IMR-90 (cell line): ENCODE results near the gene ACTG2. TPM values are rescaled to one million over a fixed set of nuclear protein-coding genes. Genes with fewer than 3 reads are reported as not detected.
A peak's percentile ranks its signal among the peaks of the same experiment; 100 is the strongest.

Source experiments
- ATAC-seq: fragments of 200-7000 bp; cut with Tn5 transposase; 2 replicates; pipeline ENCODE4 v1.9.1; 2020; ENCODE audit warnings: low read depth, mild to moderate bottlenecking, moderate library complexity
- BruUV-seq: library from RNA; stranded (reverse); fragments of 400-500 nt; replicated peaks from 2 replicates; lab custom pipeline; 2021; lab: Mats Ljungman, UMichigan
- CTCF ChIA-PET: fragments of 300-600 bp; formaldehyde crosslinking; extraction: SDS; loops from one replicate; lab custom pipeline; 2021; ENCODE audit warnings: antibody characterized with exemption; lab: Yijun Ruan, JAX
- POLR2A ChIA-PET: fragments of 300-600 bp; sonication (Branson Sonifier 250); formaldehyde crosslinking; loops from one replicate; lab custom pipeline; 2022; ENCODE audit warnings: antibody characterized with exemption; ENCODE audit not compliant: unreplicated experiment; lab: Charles Lee
- DNase-seq: peaks from one replicate; pipeline ENCODE4 v3.0.0; 2013
- H2AFZ ChIP-seq: replicated peaks from 2 replicates; pipeline ENCODE3; 2013; ENCODE audit warnings: low read length, mild to moderate bottlenecking; ENCODE audit not compliant: poor library complexity
- H2AK5ac ChIP-seq: 2 replicates; pipeline ENCODE4 v1.6.1; 2013; ENCODE audit warnings: low read depth, low read length, inconsistent platforms
- H2AK9ac ChIP-seq: replicated peaks from 2 replicates; pipeline ENCODE3; 2013; ENCODE audit warnings: mild to moderate bottlenecking, low read depth, low read length, moderate library complexity; ENCODE audit not compliant: poor library complexity
- H2BK120ac ChIP-seq: 2 replicates; pipeline ENCODE4 v1.6.1; 2013; ENCODE audit warnings: low read depth, low read length, inconsistent platforms
- H2BK15ac ChIP-seq: 3 replicates; pipeline ENCODE4 v1.6.1; 2013; ENCODE audit warnings: low read depth, low read length, inconsistent platforms
- H2BK20ac ChIP-seq: 2 replicates; pipeline ENCODE4 v1.6.1; 2013; ENCODE audit warnings: low read depth, mild to moderate bottlenecking, inconsistent platforms, low read length, moderate library complexity
- H2BK5ac ChIP-seq: 2 replicates; pipeline ENCODE4 v1.6.1; 2013; ENCODE audit warnings: mild to moderate bottlenecking, low read depth, low read length, inconsistent platforms; ENCODE audit not compliant: poor library complexity, severe bottlenecking
- H3K14ac ChIP-seq: replicated peaks from 2 replicates; pipeline ENCODE4 v1.6.1; 2013; ENCODE audit warnings: low read depth, low read length, inconsistent platforms
- H3K18ac ChIP-seq: 2 replicates; pipeline ENCODE4 v1.6.1; 2013; ENCODE audit warnings: low read depth, low read length, control low read depth
- H3K23ac ChIP-seq: 2 replicates; pipeline ENCODE4 v1.6.1; 2013; ENCODE audit warnings: low read depth, low read length, inconsistent platforms
- H3K27ac ChIP-seq: 2 replicates; pipeline ENCODE4 v1.5.1; 2013; ENCODE audit warnings: mild to moderate bottlenecking, control low read depth, low read length; ENCODE audit not compliant: insufficient read depth
- H3K27me3 ChIP-seq: 2 replicates; pipeline ENCODE4 v1.6.1; 2013; ENCODE audit warnings: low read length; ENCODE audit not compliant: control insufficient read depth, insufficient read depth
- H3K36me3 ChIP-seq: 2 replicates; pipeline ENCODE4 v1.6.1; 2013; ENCODE audit warnings: low read length, mixed read lengths; ENCODE audit not compliant: control insufficient read depth, insufficient read depth
- H3K4ac ChIP-seq: 2 replicates; pipeline ENCODE4 v1.6.1; 2013; ENCODE audit warnings: low read depth, low read length, inconsistent platforms
- H3K4me1 ChIP-seq: 2 replicates; pipeline ENCODE4 v1.6.1; 2013; ENCODE audit warnings: low read length, mixed read lengths; ENCODE audit not compliant: control insufficient read depth, insufficient read depth
- H3K4me2 ChIP-seq: 2 replicates; pipeline ENCODE4 v1.6.1; 2013; ENCODE audit warnings: low read depth, mild to moderate bottlenecking, control low read depth, low read length, moderate library complexity
- H3K4me3 ChIP-seq: 2 replicates; pipeline ENCODE4 v1.5.1; 2013; ENCODE audit warnings: low read depth, mild to moderate bottlenecking, control low read depth, low read length, moderate library complexity; ENCODE audit not compliant: insufficient read depth
- H3K56ac ChIP-seq: 2 replicates; pipeline ENCODE4 v1.6.1; 2013; ENCODE audit warnings: low read length, inconsistent platforms; ENCODE audit not compliant: insufficient read depth; ENCODE audit errors: extremely low read depth
- H3K79me1 ChIP-seq, 2 experiments: 2 replicates each; pipeline ENCODE4 v1.6.1; 2013; ENCODE audit warnings: low read length in 2 of 2, inconsistent platforms in 1 of 2, low read depth in 1 of 2
- H3K9ac ChIP-seq: 2 replicates; pipeline ENCODE4 v1.6.1; 2013; ENCODE audit warnings: low read depth, low read length, control low read depth
- H3K9me1 ChIP-seq: 2 replicates; pipeline ENCODE4 v1.6.1; 2013; ENCODE audit warnings: low read length, inconsistent platforms; ENCODE audit not compliant: insufficient read depth
- H3K9me3 ChIP-seq: 2 replicates; pipeline ENCODE4 v1.6.1; 2013; ENCODE audit warnings: low read length; ENCODE audit not compliant: control insufficient read depth, insufficient read depth
- H4K20me1 ChIP-seq: 2 replicates; pipeline ENCODE4 v1.6.1; 2013; ENCODE audit warnings: low read length, inconsistent platforms; ENCODE audit not compliant: insufficient read depth
- H4K5ac ChIP-seq: 2 replicates; pipeline ENCODE4 v1.6.1; 2013; ENCODE audit warnings: mild to moderate bottlenecking, low read depth, low read length, control low read depth
- H4K8ac ChIP-seq, 2 experiments: 2 replicates each; pipeline ENCODE4 v1.6.1; 2013; ENCODE audit warnings: low read depth in 2 of 2, low read length in 2 of 2, control low read depth in 1 of 2, inconsistent platforms in 1 of 2
- H4K91ac ChIP-seq: 2 replicates; pipeline ENCODE4 v1.6.1; 2013; ENCODE audit warnings: low read depth, low read length, inconsistent platforms; ENCODE audit not compliant: insufficient read depth
- MAFK ChIP-seq: IDR thresholded peaks from 2 replicates; pipeline ENCODE4 v1.6.1; 2012; ENCODE audit warnings: low read depth, low read length, improper control_type of control experiment
- MXI1 ChIP-seq: IDR thresholded peaks from 2 replicates; pipeline ENCODE4 v1.6.1; 2012; ENCODE audit warnings: low read depth, mild to moderate bottlenecking, low read length, moderate library complexity, borderline replicate concordance
- whole genome bisulfite sequencing, 2 experiments: methylation state at CpG; one replicate each; pipeline versions ENCODE4 v1.1.5 to v1.1.7; 2013; ENCODE audit warnings: missing lambda C conversion rate in 2 of 2; ENCODE audit not compliant: insufficient read length in 1 of 2; ENCODE audit errors: extremely low coverage in 2 of 2; 5-methylcytosine and 5-hydroxymethylcytosine counted together
- dilution Hi-C: fragments of 300-500 bp; cut with HindIII; formaldehyde crosslinking; loops from one replicate; pipeline ENCODE4 v1.14.3; 2018; ENCODE audit warnings: low sequenced_read_pairs; ENCODE audit not compliant: unreplicated experiment
- in situ Hi-C: fragments of 300-500 bp; cut with MboI; formaldehyde crosslinking; loops from 3 replicates; pipeline ENCODE4 v1.14.3; 2019; ENCODE audit warnings: low sequenced_read_pairs, inconsistent platforms, mixed read lengths
- intact Hi-C: fragments of 100-400 bp; cut with micrococcal nuclease; formaldehyde crosslinking; loops from 2 replicates; pipeline ENCODE4 v1.10.0; 2022
- polyA plus RNA-seq, 3 experiments: library from polyadenylated mRNA; depleted of rRNA; stranded (reverse); fragments of >200 nt; gene quantifications; 2 replicates each; pipeline ENCODE4 v1.2.3, GENCODE V29; 2012; ENCODE audit warnings: low replicate concordance in 1 of 3
- total RNA-seq: library from RNA; depleted of rRNA; stranded (reverse); fragments of >200 nt; gene quantifications from 2 replicates; pipeline ENCODE4 v1.2.3, GENCODE V29; 2012

Gene ACTG2
- total and polyA plus RNA-seq, 2 of the 4 experiments (the other 2 are of a cell fraction), result 523 to 899 TPM

DNA sequence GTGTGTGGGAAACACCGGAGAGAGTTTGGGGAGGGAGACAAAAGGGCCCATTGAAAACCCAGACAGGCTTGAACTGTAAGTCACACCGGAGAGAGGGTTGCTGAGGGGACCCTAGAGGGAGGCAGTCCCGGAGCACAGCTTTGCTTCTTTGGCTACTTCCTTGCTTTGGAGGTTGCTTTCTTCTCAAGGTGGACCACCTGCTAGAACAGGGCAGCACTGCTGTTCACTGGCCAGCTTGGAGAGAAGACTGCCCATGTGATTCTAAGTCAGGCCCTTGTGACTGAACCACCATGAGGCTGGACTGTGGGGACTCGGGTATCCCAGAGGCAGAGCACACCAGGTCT lies 4.4 kb downstream of the ACTG2 start:
- TF ChIP-seq MAFK (no peak), MXI1 (peak; percentile 46; the same call in 1 of the 2 replicates)
- H3K14ac ChIP-seq, result peak overlapping the region; percentile 46; the same call in 1 of the 2 replicates
- H3K27ac ChIP-seq, result peak overlapping the region; percentile 12; the same call in 1 of the 2 replicates
- peak overlapping the region; percentile 70; the same call in 1 of the 2 replicates for H3K4me2 ChIP-seq
- H3K79me1 ChIP-seq, result peaks cover 30 to 89% of the 10 kb centered on the region in 2 experiments
- H2BK15ac ChIP-seq, result no peak overlapping the region
- H3K36me3 ChIP-seq, result peaks cover 30% of the 10 kb centered on the region
- 86% methylated on average over 1 of the region's 4 CpGs; no CpG with 5 or more reads in 1 of the 2 experiments for WGBS, 2 experiments
- H4K91ac ChIP-seq, result no peak overlapping the region
- ATAC-seq, result no peak
- no peak overlapping the region for H3K18ac ChIP-seq
- H2BK5ac ChIP-seq, result no peak overlapping the region
- CTCF ChIA-PET, result interaction anchor here (1.3 kb wide), 1 partner anchor 73 kb away, joined by 4 read pairs; no protein-coding TSS in a partner anchor
- no peak overlapping the region for H3K56ac ChIP-seq
- peaks cover 85% of the 10 kb centered on the region for H4K20me1 ChIP-seq
- intact Hi-C loops (no loop called here), in situ Hi-C loops (no loop called here), dilution Hi-C loops (no loop called here)
- H3K4ac ChIP-seq, result 0 out of 2 replicates have a peak overlapping the region, but pooled peaks have one; percentile 7
- H3K4me3 ChIP-seq, result no peak overlapping the region
- no peaks in the 10 kb centered on the region for H3K27me3 ChIP-seq
- H4K8ac ChIP-seq, result no peak overlapping the region
- POLR2A ChIA-PET, result interaction anchor here (0.6 kb wide), 1 partner anchor 223 kb away, joined by 4 read pairs; no protein-coding TSS in a partner anchor
- H2AK5ac ChIP-seq, result peak overlapping the region; percentile 23; the same call in 1 of the 2 replicates
- no peaks in the 10 kb centered on the region for H3K9me3 ChIP-seq
- H3K9me1 ChIP-seq, result peaks cover 41% of the 10 kb centered on the region
- H3K23ac ChIP-seq, result peak overlapping the region; percentile 34; the same call in 1 of the 2 replicates
- BruUV-seq, result no TSS peak
- H2BK120ac ChIP-seq, result no peak overlapping the region
- no peak overlapping the region for H3K9ac ChIP-seq
- peak overlapping the region; percentile 76 for H2AK9ac ChIP-seq
- peaks cover 24% of the 10 kb centered on the region for H3K4me1 ChIP-seq
- no peak for DNase-seq
- H2AFZ ChIP-seq, result no peak overlapping the region
- no peak overlapping the region for H4K5ac ChIP-seq
- no peak overlapping the region for H2BK20ac ChIP-seq
